Measurements from ENCODE around the gene KLF13. TPM values are rescaled to one million over a fixed set of nuclear protein-coding genes. Genes with fewer than 3 reads are reported as not detected.

The KLF13 gene
- total RNA-seq, 6 experiments from 2014 or later: 22.5 to 29.1 (median 23.5) TPM

GRCh38 chr15:31333119-31333518, 6.5 kb downstream of the KLF13 start:
- Mint-ChIP-seq H3K4me1 (ENCODE audit: low read depth) (peaks cover 36% of the 10 kb centered on the region), H3K27ac (no peak overlapping the region), H3K9me3 (no peaks in the 10 kb centered on the region), H3K36me3 (ENCODE audit: low read depth) (no peaks in the 10 kb centered on the region), H3K27me3 (ENCODE audit: insufficient read depth) (no peaks in the 10 kb centered on the region; the same call in 1 of the 2 replicates), H3K4me3 (no peak overlapping the region)
- TF ChIP-seq CTCF (IDR thresholded peaks at IDR 0.05): no peak
- DNase-seq: no peak

- H3K4me1 Mint-ChIP-seq (ENCODE audit: low read depth): peaks cover 39% of the 10 kb centered on the region
Measured at GRCh38 chr15:31333820-31334219, 7.2 kb downstream of the KLF13 start.

GRCh38 chr15:31335989-31336592, 9.5 kb downstream of the KLF13 start:
- H3K27ac Mint-ChIP-seq: no peak overlapping the region
- no peaks in the 10 kb centered on the region for H3K36me3 Mint-ChIP-seq (ENCODE audit: low read depth)
- DNase-seq: no peak
- H3K27me3 Mint-ChIP-seq (ENCODE audit: insufficient read depth): no peaks in the 10 kb centered on the region; the same call in 1 of the 2 replicates
- no peaks in the 10 kb centered on the region for H3K9me3 Mint-ChIP-seq
- H3K4me3 Mint-ChIP-seq: no peak overlapping the region
- no peak for TF ChIP-seq CTCF (IDR thresholded peaks at IDR 0.05)
- H3K4me1 Mint-ChIP-seq (ENCODE audit: low read depth): peaks cover 33% of the 10 kb centered on the region

More at GRCh38 chr15:31333820-31334219, 7.2 kb downstream of the KLF13 start:
- Mint-ChIP-seq H3K9me3 (no peaks in the 10 kb centered on the region), H3K27ac (no peak overlapping the region), H3K27me3 (ENCODE audit: insufficient read depth) (no peaks in the 10 kb centered on the region; the same call in 1 of the 2 replicates), H3K4me3 (no peak overlapping the region), H3K36me3 (ENCODE audit: low read depth) (no peaks in the 10 kb centered on the region)
- TF ChIP-seq CTCF (IDR thresholded peaks at IDR 0.05): no peak
- DNase-seq: no peak

- Mint-ChIP-seq H3K4me1 (ENCODE audit: low read depth) (peaks cover 32% of the 10 kb centered on the region), H3K36me3 (ENCODE audit: low read depth) (no peaks in the 10 kb centered on the region), H3K9me3 (no peaks in the 10 kb centered on the region), H3K27me3 (ENCODE audit: insufficient read depth) (no peaks in the 10 kb centered on the region; the same call in 1 of the 2 replicates), H3K4me3 (no peak overlapping the region), H3K27ac (no peak overlapping the region)
- no peak for TF ChIP-seq CTCF (IDR thresholded peaks at IDR 0.05)
- DNase-seq: no peak
Measured at GRCh38 chr15:31336593-31337295, 10.1 kb downstream of the KLF13 start.

- H3K9me3 Mint-ChIP-seq: no peaks in the 10 kb centered on the region
- no peak for TF ChIP-seq CTCF (IDR thresholded peaks at IDR 0.05)
- peak overlapping the region; percentile 99; the same call in 1 of the 2 replicates for H3K27ac Mint-ChIP-seq
- H3K4me1 Mint-ChIP-seq (ENCODE audit: low read depth): peaks cover 24% of the 10 kb centered on the region
- no peaks in the 10 kb centered on the region for H3K36me3 Mint-ChIP-seq (ENCODE audit: low read depth)
- no peak for DNase-seq
- H3K27me3 Mint-ChIP-seq (ENCODE audit: insufficient read depth): no peaks in the 10 kb centered on the region; the same call in 1 of the 2 replicates
- H3K4me3 Mint-ChIP-seq: no peak overlapping the region
Measured at GRCh38 chr15:31337352-31338031, 10.9 kb downstream of the KLF13 start.
